HL-60 (cell line): ENCODE measurements around the gene CCDC66.

Source experiments
- CTCF ChIP-seq: IDR thresholded peaks from one replicate; pipeline ENCODE4 v1.5.1; 2011; ENCODE audit warnings: low read length, control low read depth, inconsistent platforms; ENCODE audit not compliant: insufficient read depth
- REST ChIP-seq: IDR thresholded peaks from 2 replicates; pipeline ENCODE4 v1.6.1; 2012; ENCODE audit warnings: low read depth; ENCODE audit not compliant: insufficient replicate concordance
- SPI1 ChIP-seq: IDR thresholded peaks from 2 replicates; pipeline ENCODE4 v1.6.1; 2012; ENCODE audit warnings: low read depth, mild to moderate bottlenecking, borderline replicate concordance

GRCh38 chr3:56610669-56611335 lies 53.8 kb downstream of the CCDC66 start:
- TF ChIP-seq REST (no peak), CTCF (no peak), SPI1 (no peak)
